EH (cell line): ENCODE data around the gene UPP2.
A peak's percentile ranks its signal among the peaks of the same experiment; 100 is the strongest.

Experiments
- DNase-seq: peaks from one replicate; pipeline ENCODE4 v3.0.0-alpha.2; 2015; ENCODE audit warnings: low read depth

Gene UPP2

DNA sequence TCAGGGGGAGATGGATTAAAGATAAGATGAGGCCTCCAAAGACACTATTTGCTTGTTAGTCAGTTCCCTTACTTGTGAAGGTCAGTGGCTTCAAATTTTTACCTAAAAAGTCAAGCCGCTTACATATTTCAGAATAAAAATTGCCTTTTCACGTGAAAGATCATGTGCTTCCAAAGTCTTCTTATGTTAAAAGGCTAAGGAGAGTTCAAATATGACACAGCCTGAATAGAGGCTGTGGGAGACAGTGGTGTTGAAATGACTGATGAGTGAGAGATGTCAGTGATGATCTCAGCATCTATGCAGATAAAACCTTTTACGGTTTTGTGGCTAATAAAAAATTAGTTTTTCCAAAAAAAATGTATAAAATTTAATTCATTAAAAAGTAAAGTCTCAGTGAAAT is 40.5 kb downstream of the UPP2 start:
- DNase-seq: no peak

DNA sequence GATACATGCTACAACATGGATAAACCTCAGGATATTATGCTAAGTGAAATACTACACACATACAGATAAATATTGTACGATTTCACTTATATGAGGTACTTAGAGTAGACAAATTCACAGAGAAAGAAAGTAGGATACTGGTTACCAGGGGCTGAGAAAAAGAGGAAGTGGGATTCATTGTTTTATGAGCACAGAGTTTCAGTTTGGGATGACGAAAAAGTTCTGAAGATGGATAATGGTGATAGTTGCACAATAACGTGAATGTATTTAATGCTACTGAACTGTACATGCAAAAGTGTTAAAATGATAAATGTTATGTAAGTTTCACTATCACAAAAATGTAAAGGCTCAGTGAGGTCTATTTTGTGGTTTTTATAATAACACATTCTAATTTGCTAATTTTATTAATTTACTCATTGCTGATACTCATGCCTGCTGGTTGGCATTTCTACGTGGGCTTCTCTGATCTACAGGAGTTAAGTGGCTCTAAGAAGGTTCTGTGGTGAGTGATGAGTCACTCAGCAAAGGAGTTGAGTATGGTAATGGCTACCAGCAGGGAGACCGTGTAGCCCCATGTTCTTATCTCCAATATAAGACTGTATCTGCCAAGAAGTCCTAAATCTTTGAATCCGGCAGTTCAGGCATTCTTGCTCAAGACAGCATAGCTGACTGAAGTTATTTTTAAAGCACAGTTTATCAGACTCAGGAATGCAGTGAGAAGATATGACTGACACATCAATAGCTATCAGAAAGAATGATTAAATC is 41.1 kb downstream of the UPP2 start:
- DNase-seq: no peak

DNA sequence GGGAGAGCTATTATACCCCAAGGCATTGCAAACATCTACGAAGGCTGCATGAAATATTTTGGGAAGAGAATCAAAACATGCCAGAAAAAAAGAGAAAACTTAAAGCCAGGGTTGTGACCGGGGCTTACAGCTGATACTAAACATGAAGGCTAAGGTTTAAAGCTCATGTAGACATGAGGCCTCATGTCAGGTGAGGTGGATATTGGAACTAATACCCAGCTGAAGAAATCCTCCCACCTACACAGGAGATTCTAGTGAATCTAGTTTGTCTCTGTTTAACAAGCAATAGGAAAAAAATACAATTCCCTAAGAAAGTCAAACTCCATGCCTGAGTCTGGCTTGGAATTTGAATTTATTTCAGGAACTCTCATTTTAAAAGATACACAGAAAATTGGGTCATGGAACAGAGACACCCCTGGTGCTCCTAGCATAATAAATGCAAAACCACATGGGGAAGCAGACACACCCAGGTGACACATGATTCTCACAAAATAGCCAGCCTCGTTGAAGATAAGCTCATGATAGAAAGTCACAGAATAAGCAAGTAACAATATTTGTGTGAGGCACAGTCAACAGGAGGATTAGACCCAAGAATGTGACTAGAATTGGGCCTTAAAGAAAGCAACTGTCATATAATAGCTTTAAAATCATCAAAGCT is 42.2 kb downstream of the UPP2 start:
- DNase-seq: no peak

DNA sequence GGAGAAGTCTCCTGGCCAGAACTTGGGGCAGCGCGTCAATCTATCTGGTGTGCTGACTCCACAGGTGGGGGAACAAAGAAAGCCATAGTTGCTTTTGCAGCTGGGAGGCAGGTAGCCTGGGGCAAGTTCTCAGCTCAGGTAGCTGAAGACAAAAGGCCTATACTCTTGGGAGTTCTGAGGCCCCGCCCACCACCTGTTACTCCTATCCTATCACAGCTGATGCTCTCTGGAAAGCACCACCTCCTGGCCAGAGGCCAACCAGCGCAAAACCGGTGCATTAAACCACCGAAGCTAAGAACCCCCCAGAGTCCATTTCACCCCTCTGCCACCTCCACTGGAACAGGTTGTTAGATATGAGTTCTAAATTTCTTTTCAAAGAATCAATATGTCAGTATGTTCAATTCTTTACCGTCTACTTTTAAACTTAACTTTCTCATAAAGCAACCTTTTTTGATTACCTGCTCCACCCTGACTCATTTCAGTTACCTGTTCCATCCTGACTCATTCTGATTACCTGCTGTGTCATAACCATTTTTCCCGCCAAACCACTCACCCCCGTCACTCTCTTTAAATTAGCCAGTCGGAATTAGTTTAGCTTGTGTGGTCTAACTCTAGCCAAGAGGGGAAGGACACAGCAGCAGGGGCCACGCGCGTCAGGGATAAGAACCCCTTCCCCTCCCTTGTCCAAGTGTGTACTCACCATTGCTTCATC is 43.4 kb downstream of the UPP2 start:
- DNase-seq: no peak

DNA sequence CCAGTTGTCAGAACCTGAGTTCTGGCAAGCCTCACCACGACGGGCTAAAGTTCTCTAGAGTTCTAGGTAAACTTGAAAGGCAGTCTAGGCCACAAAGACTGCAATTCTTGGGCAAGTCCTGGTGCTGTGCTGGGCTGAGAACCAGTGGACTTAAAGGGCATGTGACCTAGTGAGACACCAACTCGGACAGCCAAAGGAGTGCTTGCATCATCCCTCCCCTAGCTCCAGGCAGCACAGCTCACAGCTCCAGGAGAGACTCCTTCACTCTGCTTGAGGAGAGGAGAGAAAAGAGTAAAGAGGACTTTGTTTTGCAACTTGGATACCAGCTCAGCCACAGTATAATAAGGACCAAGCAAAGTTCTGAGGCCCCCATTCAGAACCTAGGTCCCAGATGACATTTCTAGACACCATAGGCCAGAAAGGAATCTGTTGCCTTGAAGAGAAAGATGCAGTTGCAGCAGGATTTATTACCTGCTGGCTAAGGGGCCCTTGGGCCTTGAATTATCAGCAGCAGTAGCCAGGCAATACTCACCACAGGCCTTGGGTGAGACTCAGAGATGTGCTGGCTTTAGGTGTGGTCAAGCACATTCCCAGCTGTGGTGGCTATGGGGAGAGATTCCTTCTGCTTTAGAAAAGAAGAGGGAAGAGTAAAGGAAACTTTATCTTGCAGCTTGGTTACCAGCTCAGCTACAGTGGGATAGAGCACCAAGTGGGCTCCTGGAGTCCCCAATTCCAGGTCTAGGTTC is 51.8 kb downstream of the UPP2 start:
- no peak for DNase-seq

- DNase-seq: no peak
Measured at GRCh38 chr2:158154596-158154995, 52.9 kb downstream of the UPP2 start.

DNA sequence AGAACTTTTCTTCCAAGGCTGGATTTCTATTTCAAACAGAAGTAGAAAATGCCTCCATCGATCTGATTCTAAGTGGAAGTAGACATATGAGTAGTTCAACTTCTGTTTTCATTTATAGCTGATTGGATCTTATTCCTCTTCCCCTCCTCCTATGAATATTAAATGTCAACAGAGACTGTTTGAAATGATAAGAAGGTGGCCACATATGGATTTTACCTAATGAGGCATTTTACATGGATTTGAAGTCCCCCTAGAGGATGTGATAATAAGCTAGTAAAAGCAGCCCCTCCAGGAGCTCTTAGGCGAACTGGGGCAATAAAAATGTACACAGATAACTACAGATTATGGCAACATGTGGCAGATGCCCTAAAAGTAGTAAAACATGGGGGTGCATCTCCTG is 71.0 kb downstream of the UPP2 start:
- DNase-seq: no peak

DNA sequence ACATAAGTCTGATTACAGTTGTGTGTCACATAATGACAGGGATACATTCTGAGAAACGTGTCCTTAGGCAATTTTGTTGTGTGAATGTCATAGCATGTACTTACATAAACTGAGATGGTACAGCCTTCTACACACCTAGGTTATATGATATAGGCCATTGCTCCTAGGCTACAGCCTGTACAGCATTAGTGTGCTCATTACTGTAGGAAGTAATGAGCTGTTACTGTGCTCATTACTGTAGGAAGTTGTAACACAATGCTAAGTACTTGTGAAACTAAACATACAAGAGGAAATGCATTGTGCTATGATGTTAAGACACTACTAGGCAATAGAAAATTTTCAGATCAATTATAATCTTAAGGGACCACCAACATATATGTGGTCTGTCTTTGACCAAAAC is 72.8 kb downstream of the UPP2 start:
- DNase-seq: no peak

DNA sequence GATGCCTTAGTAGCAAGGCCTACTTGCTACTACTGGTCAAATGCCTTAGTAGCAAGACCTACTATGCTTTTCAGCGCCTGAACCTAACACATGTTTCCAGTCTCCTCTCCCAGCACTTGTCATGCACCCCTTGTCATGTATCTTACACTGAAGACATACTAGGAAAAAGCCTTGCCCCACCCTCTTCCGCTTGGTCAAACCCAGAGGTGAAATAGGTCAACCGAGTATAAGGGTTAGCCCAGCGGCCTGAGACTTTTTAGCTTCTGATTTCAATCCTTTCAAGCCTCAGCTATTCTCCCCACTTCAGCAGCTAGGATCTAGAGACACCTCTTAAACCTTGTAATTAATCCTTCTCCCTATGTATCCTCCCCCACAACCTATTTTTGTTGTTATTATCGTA is 73.3 kb downstream of the UPP2 start:
- no peak for DNase-seq

GRCh38 chr2:158178646-158179045 is 77.0 kb downstream of the UPP2 start:
- DNase-seq: no peak

DNA sequence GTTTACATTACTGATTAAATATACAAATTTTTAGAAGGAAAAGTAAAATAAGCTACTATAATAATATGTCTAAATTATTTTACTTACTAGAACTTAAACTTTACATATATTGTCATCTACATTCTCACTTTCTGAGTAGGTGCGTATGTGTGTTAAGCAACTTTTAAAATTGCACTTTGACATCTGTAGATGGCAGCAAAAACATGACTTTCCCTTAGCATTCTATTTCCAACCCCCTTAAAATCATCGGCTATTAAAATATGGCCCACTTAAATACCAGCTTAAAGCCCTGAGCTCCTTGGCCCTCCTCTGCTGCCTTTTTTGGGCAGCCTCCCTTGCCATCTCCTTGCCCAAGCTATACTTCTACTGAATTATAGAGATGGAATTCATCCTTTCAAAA is 78.0 kb downstream of the UPP2 start:
- DNase-seq: peak; percentile 25

DNA sequence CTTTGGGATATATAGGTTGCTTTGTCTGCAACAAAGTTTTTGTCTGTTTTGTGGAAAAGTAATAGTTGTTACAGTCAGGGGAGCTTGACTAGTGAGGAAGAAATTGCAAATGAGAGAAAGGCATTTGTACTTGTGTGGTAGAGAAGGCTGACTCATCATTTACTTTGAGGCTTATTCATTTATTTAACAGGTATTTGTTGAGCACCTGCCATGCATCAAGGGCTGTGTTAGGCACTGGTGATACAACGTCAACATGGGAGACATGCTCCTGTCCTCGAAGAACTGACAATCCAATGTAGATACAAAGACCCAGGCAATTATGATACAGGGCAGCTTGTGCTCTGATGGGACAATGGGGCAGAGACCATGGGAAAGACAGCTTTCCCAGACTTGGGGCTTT is 79.5 kb downstream of the UPP2 start:
- DNase-seq: no peak

- no peak for DNase-seq
Measured at GRCh38 chr2:158182676-158183295, 81.1 kb downstream of the UPP2 start.

GRCh38 chr2:158184001-158184400 is 82.3 kb downstream of the UPP2 start:
- no peak for DNase-seq

DNA sequence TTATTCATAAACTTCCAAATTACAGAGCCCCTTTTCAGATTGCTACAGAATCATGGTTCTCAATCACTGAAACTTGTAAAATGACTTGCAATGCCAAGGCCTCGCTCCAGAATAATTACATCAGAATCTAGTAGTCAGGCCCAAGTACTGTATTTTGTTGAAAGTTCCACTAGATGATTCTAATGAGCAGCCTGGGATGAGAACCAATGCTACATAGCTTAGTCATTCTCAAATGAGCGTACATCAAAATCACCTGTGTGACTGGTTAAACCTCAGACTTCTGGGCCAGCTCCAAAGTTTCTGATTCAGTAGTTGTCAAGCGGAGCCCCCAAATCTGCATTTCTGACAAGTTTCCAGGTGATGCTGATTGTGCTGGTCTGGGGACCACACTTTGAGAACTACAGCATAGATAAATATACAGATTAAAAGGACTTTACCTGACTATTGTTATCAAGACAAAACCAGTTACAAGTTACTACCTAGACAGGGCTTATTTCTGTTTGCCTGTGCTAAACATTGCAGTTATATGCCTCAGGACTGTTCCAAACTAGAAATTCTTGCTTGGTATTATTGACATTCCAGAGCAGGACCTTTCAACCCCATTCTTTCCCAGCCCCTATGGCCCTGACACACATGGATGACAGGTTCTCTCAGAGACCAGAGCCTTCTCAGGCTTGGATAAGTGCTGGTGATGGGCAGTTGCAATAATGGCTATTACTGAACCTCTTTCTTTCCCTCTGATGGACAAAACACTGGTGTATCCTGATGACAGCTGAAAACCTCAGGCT is 83.1 kb downstream of the UPP2 start:
- DNase-seq: no peak
